Endothelial cell of umbilical vein (primary cell): ENCODE data around the gene SP3. TPM values are rescaled to one million over a fixed set of nuclear protein-coding genes. Genes with fewer than 3 reads are reported as not detected.

Experiments used
- BruUV-seq: library from RNA; stranded (reverse); fragments of 400-500 nt; replicated peaks from 2 replicates; lab custom pipeline; 2021; lab: Mats Ljungman, UMichigan
- CTCF ChIA-PET: fragments of 300-600, 350-600 bp; sonication (Branson Sonifier 250); formaldehyde crosslinking; loops from one replicate; lab custom pipeline; 2021; ENCODE audit warnings: antibody characterized with exemption, inconsistent platforms; lab: Charles Lee
- POLR2A ChIA-PET: fragments of 300-600, 350-600 bp; sonication (Branson Sonifier 250); formaldehyde crosslinking; loops from one replicate; lab custom pipeline; 2021; ENCODE audit warnings: antibody characterized with exemption, inconsistent platforms; lab: Charles Lee
- DNase-seq: peaks from one replicate; pipeline ENCODE4 v3.0.0-alpha.2; 2011; ENCODE audit warnings: low read depth, low spot score
- FAIRE-seq: peaks from 2 replicates; lab custom pipeline; 2011; peaks lifted over from hg19 to GRCh38; lab: Jason Lieb, UNC
- H2AFZ ChIP-seq: 2 replicates; pipeline ENCODE4 v1.6.0; 2012; ENCODE audit warnings: low read depth, low read length, control low read depth, inconsistent platforms
- H3K27ac ChIP-seq: 2 replicates; pipeline ENCODE4 v1.5.1; 2011; ENCODE audit warnings: low read depth, mild to moderate bottlenecking, control low read depth, low read length, moderate library complexity; ENCODE audit not compliant: insufficient read depth
- H3K27me3 ChIP-seq, 2 experiments: 2 replicates each; pipeline versions ENCODE4 v1.6.0 to v1.6.1; 2011; ENCODE audit warnings: low read length in 2 of 2, mixed read lengths in 1 of 2; ENCODE audit not compliant: control insufficient read depth in 2 of 2, insufficient read depth in 2 of 2
- H3K36me3 ChIP-seq, 2 experiments: 2 replicates in 1 of 2; 3 replicates in 1 of 2; pipeline ENCODE4 v1.5.1; 2011; ENCODE audit warnings: low read length in 2 of 2, mild to moderate bottlenecking in 1 of 2, moderate library complexity in 1 of 2; ENCODE audit not compliant: control insufficient read depth in 2 of 2, insufficient read depth in 2 of 2; ENCODE audit errors: extremely low read depth in 1 of 2
- H3K4me1 ChIP-seq: 3 replicates; pipeline ENCODE4 v1.5.1; 2011; ENCODE audit warnings: mild to moderate bottlenecking, low read length; ENCODE audit not compliant: control insufficient read depth, insufficient read depth; ENCODE audit errors: extremely low read depth
- H3K4me2 ChIP-seq: 2 replicates; pipeline ENCODE4 v1.6.1; 2011; ENCODE audit warnings: low read length, control low read depth, mixed read lengths; ENCODE audit not compliant: insufficient read depth
- H3K4me3 ChIP-seq, 3 experiments: fragments of 200-600 bp in 1 of 3; sonication (generic), shearing (Covaris generic) in 1 of 3; replicated peaks in 1 of 3; 2 replicates each; pipeline ENCODE4 v1.5.1; 2011 to 2016; ENCODE audit warnings: control low read depth in 3 of 3, low read length in 3 of 3, mild to moderate bottlenecking in 2 of 3, inconsistent platforms in 1 of 3, low read depth in 1 of 3, moderate library complexity in 1 of 3; ENCODE audit not compliant: insufficient read depth in 1 of 3
- H3K79me2 ChIP-seq: 2 replicates; pipeline ENCODE4 v1.6.0; 2012; ENCODE audit warnings: low read length, inconsistent platforms; ENCODE audit not compliant: control insufficient read depth, insufficient read depth
- H3K9ac ChIP-seq: replicated peaks from 2 replicates; pipeline ENCODE3; 2011; ENCODE audit warnings: low read length, control low read depth; ENCODE audit not compliant: insufficient read depth; ENCODE audit errors: extremely low read depth
- H3K9me1 ChIP-seq: replicated peaks from 3 replicates; pipeline ENCODE4 v1.6.0; 2011; ENCODE audit warnings: mild to moderate bottlenecking, low read length; ENCODE audit not compliant: control insufficient read depth, insufficient read depth; ENCODE audit errors: extremely low read depth
- H3K9me3 ChIP-seq: replicated peaks from 2 replicates; pipeline ENCODE4 v1.5.1; 2012; ENCODE audit warnings: low read length, inconsistent platforms; ENCODE audit not compliant: control insufficient read depth, insufficient read depth
- H4K20me1 ChIP-seq: replicated peaks from 2 replicates; pipeline ENCODE3; 2011; ENCODE audit warnings: mild to moderate bottlenecking, low read length; ENCODE audit not compliant: control insufficient read depth, insufficient read depth; ENCODE audit errors: extremely low read depth
- CTCF ChIP-seq, 2 donors: IDR thresholded peaks; 1 replicate in 1 of 2; 2 replicates in 1 of 2; pipeline ENCODE4 v1.5.1; 2011; ENCODE audit warnings: low read length in 2 of 2, mild to moderate bottlenecking in 2 of 2, moderate library complexity in 2 of 2, control low read depth in 1 of 2, inconsistent platforms in 1 of 2, low read depth in 1 of 2; ENCODE audit not compliant: insufficient read depth in 1 of 2; ENCODE audit errors: extremely low read depth in 1 of 2
- EZH2 ChIP-seq: IDR thresholded peaks from 2 replicates; pipeline ENCODE4 v1.6.1; 2012; ENCODE audit warnings: borderline replicate concordance, low read depth, mild to moderate bottlenecking, moderate library complexity, low read length, inconsistent platforms; ENCODE audit not compliant: severe bottlenecking
- FOS ChIP-seq: IDR thresholded peaks from 2 replicates; pipeline ENCODE4 v1.6.1; 2011; ENCODE audit warnings: mild to moderate bottlenecking, low read length, moderate library complexity, borderline replicate concordance; ENCODE audit not compliant: insufficient read depth
- GATA2 ChIP-seq: IDR thresholded peaks from 2 replicates; pipeline ENCODE4 v1.7.0; 2011; ENCODE audit warnings: low read depth, mild to moderate bottlenecking, moderate library complexity, mixed read lengths, low read length; ENCODE audit not compliant: insufficient read length, insufficient read depth
- JUN ChIP-seq: IDR thresholded peaks from 2 replicates; pipeline ENCODE4 v1.6.1; 2011; ENCODE audit warnings: borderline replicate concordance, low read depth; ENCODE audit not compliant: insufficient read length, insufficient read depth
- MAX ChIP-seq: IDR thresholded peaks from 2 replicates; pipeline ENCODE4 v1.6.1; 2011; ENCODE audit not compliant: insufficient read depth, insufficient read length
- MYC ChIP-seq: IDR thresholded peaks from one replicate; pipeline ENCODE4 v1.6.1; 2011; ENCODE audit warnings: mild to moderate bottlenecking, low read depth, low read length
- POLR2A ChIP-seq: IDR thresholded peaks from 2 replicates; pipeline ENCODE4 v1.6.1; 2012; ENCODE audit warnings: low read depth, mild to moderate bottlenecking, control low read depth, low read length
- POLR2AphosphoS5 ChIP-seq: IDR thresholded peaks from 2 replicates; pipeline ENCODE4 v1.6.1; 2012; ENCODE audit warnings: low read depth, mild to moderate bottlenecking, control low read depth, low read length, moderate library complexity; ENCODE audit not compliant: insufficient read depth
- dilution Hi-C: fragments of 300-500 bp; cut with MboI; formaldehyde crosslinking; loops from one replicate; pipeline ENCODE4 v1.15.0; 2019; ENCODE audit warnings: low sequenced_read_pairs; ENCODE audit not compliant: extremely low pct_ligation_motif_present
- intact Hi-C: fragments of 100-400 bp; cut with micrococcal nuclease; formaldehyde crosslinking; loops from one replicate; pipeline ENCODE4 v1.10.0; 2022
- polyA plus RNA-seq, 4 experiments: library from polyadenylated mRNA; depleted of rRNA in 3 of 4; stranded (reverse) in 3 of 4; unstranded in 1 of 4; fragments of >200 nt; gene quantifications; 2 replicates each; pipeline versions ENCODE4 v1.2.1 to v1.2.3, GENCODE V29; 2011 to 2012; ENCODE audit warnings: missing spikeins in 1 of 4
- total RNA-seq: library from RNA; stranded (reverse); gene quantifications from 2 replicates; pipeline ENCODE4 v1.2.3, GENCODE V29; 2021

SP3 gene
- total and polyA plus RNA-seq, 2 donors (not counting 3 experiments of a cell fraction or from before 2014, with no cell fraction given), result 23.9 to 59.0 TPM

DNA sequence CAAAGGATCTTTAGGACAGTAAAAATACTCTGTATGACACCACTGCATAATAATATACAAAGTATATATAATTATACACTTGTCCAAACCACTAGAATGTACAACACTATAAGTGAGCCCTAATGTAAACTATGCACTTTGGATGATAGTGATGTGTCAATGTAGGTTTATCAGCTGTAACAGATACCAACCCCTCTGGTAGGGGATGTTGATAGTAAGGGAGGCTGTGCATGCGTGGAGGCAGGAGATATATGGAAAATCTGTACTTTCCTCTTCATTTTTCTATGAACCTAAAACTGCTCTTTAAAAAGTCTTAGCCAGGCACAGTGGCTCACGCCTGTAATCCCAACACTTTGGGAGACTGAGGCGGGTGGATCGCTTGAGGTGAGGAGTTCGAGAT lies 37.5 kb upstream of the SP3 start:
- Histone ChIP-seq H3K9me3 (no peaks in the 10 kb centered on the region), H3K36me3 (no peaks in the 10 kb centered on the region), H2AFZ (no peak overlapping the region), H3K4me1 (no peaks in the 10 kb centered on the region), H4K20me1 (no peaks in the 10 kb centered on the region), H3K27ac (no peak overlapping the region), H3K27me3 (peaks cover 5 to 10% of the 10 kb centered on the region in 2 experiments), H3K79me2 (no peaks in the 10 kb centered on the region), H3K4me2 (no peak overlapping the region), H3K4me3 (no peak overlapping the region), H3K9me1 (no peaks in the 10 kb centered on the region), H3K9ac (no peak overlapping the region)
- dilution Hi-C loops (no loop called here), intact Hi-C loops (no loop called here)
- no TSS peak for BruUV-seq
- no peak for FAIRE-seq
- CTCF ChIA-PET, result no interaction called here
- TF ChIP-seq POLR2AphosphoS5, result no peak
- POLR2A ChIA-PET, result no interaction called here
- DNase-seq, result no peak

DNA sequence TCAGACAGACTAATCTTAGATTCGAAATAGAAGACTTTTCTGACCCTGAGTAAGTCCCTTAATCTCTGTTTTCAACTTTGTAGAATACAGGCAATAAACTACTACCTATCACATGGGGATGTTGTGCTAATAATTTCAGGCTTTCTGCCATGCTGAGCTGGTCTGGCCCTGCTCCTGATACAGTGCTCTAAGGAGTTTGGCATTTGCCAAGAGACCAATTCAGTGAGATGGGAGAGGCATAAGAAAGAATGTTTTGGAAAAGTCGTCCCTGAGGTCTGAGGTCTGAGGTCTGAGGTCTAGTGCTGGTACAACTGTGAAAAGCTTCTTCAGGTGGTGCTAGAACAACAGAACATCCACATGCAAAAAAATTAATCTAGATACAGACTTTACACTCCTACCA lies 35.9 kb upstream of the SP3 start:
- H4K20me1 ChIP-seq, result no peaks in the 10 kb centered on the region
- H3K4me2 ChIP-seq, result no peak overlapping the region
- no peaks in the 10 kb centered on the region for H3K79me2 ChIP-seq
- no peak overlapping the region for H3K4me3 ChIP-seq
- TF ChIP-seq POLR2A, result no peak
- TF ChIP-seq POLR2AphosphoS5, result no peak
- no peak for TF ChIP-seq EZH2
- no peak for TF ChIP-seq CTCF (IDR thresholded peaks at IDR 0.05; ENCODE audit: extremely low read depth in 1 of 2, insufficient read depth in 1 of 2, low read depth in 1 of 2, low read length in 2 of 2)
- TF ChIP-seq JUN, result no peak
- TF ChIP-seq GATA2, result no peak
- no peak for TF ChIP-seq FOS
- no peak for TF ChIP-seq MYC
- TF ChIP-seq MAX, result no peak
- FAIRE-seq, result no peak
- H3K27ac ChIP-seq, result no peak overlapping the region
- intact Hi-C loops (no loop called here), dilution Hi-C loops (no loop called here)
- H3K9me1 ChIP-seq, result no peaks in the 10 kb centered on the region
- H3K9ac ChIP-seq, result no peak overlapping the region
- BruUV-seq, result no TSS peak
- no peaks in the 10 kb centered on the region for H3K36me3 ChIP-seq
- POLR2A ChIA-PET, result no interaction called here
- no peak overlapping the region for H2AFZ ChIP-seq
- DNase-seq, result no peak
- H3K9me3 ChIP-seq, result no peaks in the 10 kb centered on the region
- no peaks in the 10 kb centered on the region for H3K4me1 ChIP-seq
- peaks cover 7 to 16% of the 10 kb centered on the region in 2 experiments for H3K27me3 ChIP-seq
- CTCF ChIA-PET, result no interaction called here
